ENCODE data around the gene MAFG. TPM values are rescaled to one million over a fixed set of nuclear protein-coding genes. Genes with fewer than 3 reads are reported as not detected.

The MAFG gene
- total and polyA plus RNA-seq, 2 donors (not counting 3 experiments of a cell fraction or from before 2014, with no cell fraction given): 27.6 to 35.0 TPM

- ChIA-PET POLR2A (no interaction called here), CTCF (interaction anchor here (1.4 to 2.3 kb wide), 3 partner anchors 23 to 134 kb away, joined by 3 to 8 read pairs (median 4); no protein-coding TSS in a partner anchor)
- no peaks in the 10 kb centered on the region for H3K79me2 ChIP-seq (ENCODE audit: control insufficient read depth, insufficient read depth, low read length)
- no peaks in the 10 kb centered on the region for H3K36me3 ChIP-seq (ENCODE audit: control insufficient read depth in 2 of 2, extremely low read depth in 1 of 2, insufficient read depth in 2 of 2, low read length in 2 of 2)
- peaks cover 10 to 22% of the 10 kb centered on the region in 2 experiments for H3K27me3 ChIP-seq (ENCODE audit: control insufficient read depth in 2 of 2, insufficient read depth in 2 of 2, low read length in 2 of 2)
- H3K27ac ChIP-seq (ENCODE audit: insufficient read depth, low read depth, low read length): no peak overlapping the region
- no peaks in the 10 kb centered on the region for H3K9me3 ChIP-seq (replicated peaks; ENCODE audit: control insufficient read depth, insufficient read depth, low read length)
- TF ChIP-seq POLR2AphosphoS5 (IDR thresholded peaks at IDR 0.05; ENCODE audit: insufficient read depth, low read depth, low read length): no peak
- no peak for TF ChIP-seq GATA2 (IDR thresholded peaks at IDR 0.05; ENCODE audit: insufficient read depth, insufficient read length, low read depth, low read length)
- TF ChIP-seq EZH2 (IDR thresholded peaks at IDR 0.05; ENCODE audit: borderline replicate concordance, low read depth, low read length, severe bottlenecking): no peak
- TF ChIP-seq FOS (IDR thresholded peaks at IDR 0.05; ENCODE audit: borderline replicate concordance, insufficient read depth, low read length): no peak
- TF ChIP-seq JUN (IDR thresholded peaks at IDR 0.05; ENCODE audit: borderline replicate concordance, insufficient read depth, insufficient read length, low read depth): no peak
- TF ChIP-seq MYC (IDR thresholded peaks at IDR 0.05; ENCODE audit: low read depth, low read length): no peak
- TF ChIP-seq POLR2A (IDR thresholded peaks at IDR 0.05; ENCODE audit: low read depth, low read length): no peak
- no peak for TF ChIP-seq CTCF (IDR thresholded peaks at IDR 0.05; ENCODE audit: extremely low read depth in 1 of 2, insufficient read depth in 1 of 2, low read depth in 1 of 2, low read length in 2 of 2)
- TF ChIP-seq MAX (IDR thresholded peaks at IDR 0.05; ENCODE audit: insufficient read depth, insufficient read length): no peak
- H3K9me1 ChIP-seq (replicated peaks; ENCODE audit: control insufficient read depth, extremely low read depth, insufficient read depth, low read length): no peaks in the 10 kb centered on the region
- intact Hi-C loops (cut with micrococcal nuclease) (no loop called here), dilution Hi-C loops (cut with MboI; ENCODE audit: extremely low pct_ligation_motif_present, low sequenced_read_pairs) (no loop called here)
- H4K20me1 ChIP-seq (replicated peaks; ENCODE audit: control insufficient read depth, extremely low read depth, insufficient read depth, low read length): no peaks in the 10 kb centered on the region
- H3K4me1 ChIP-seq (ENCODE audit: control insufficient read depth, extremely low read depth, insufficient read depth, low read length): no peaks in the 10 kb centered on the region
- H3K4me3 ChIP-seq (replicated peaks in 1 of 3; ENCODE audit: insufficient read depth in 1 of 3, low read depth in 1 of 3, low read length in 3 of 3): no peak overlapping the region
- no TSS peak for BruUV-seq (replicated peaks)
- no peak overlapping the region for H3K4me2 ChIP-seq (ENCODE audit: insufficient read depth, low read length)
- FAIRE-seq (no peak), DNase-seq (ENCODE audit: low read depth, low spot score) (no peak)
- no peak overlapping the region for H3K9ac ChIP-seq (replicated peaks; ENCODE audit: extremely low read depth, insufficient read depth, low read length)
- no peak overlapping the region for H2AFZ ChIP-seq (ENCODE audit: low read depth, low read length)
These were observed 28.4 kb upstream of the MAFG start for GRCh38 chr17:81955756-81956544.

Measured in endothelial cell of umbilical vein (primary cell).